ENCODE measurements around the gene SLC4A5. TPM values are rescaled to one million over a fixed set of nuclear protein-coding genes. Genes with fewer than 3 reads are reported as not detected.
A peak's percentile ranks its signal among the peaks of the same experiment; 100 is the strongest.

The SLC4A5 gene
- total RNA-seq (ENCODE audit: insufficient read depth, low replicate concordance): 3.6 TPM

DNA sequence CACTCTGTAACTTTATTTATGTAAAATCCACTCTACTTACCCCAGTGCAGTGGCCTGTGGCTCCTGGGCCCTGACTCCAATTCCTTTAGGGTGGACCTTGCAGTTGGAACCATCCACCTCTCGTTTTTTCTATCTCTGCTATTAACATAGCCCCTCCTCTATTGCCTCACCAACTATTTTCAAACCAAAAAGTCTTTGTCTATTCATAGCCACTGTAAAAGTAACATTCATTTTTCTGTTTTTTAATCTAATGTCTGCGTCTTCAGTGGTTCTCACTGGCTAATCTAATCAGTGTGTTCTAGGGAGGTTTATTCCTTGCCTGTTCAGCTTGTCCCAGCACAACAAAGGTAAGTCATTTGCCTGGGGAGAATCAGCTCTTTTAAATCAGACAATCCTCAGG, at the start of gene SLC4A5:
Gene SLC4A5, minus strand, starts transcription at position 101 of the 400 bp plus-strand sequence. CDS start 28,393 bp downstream, outside the sequence.
- no peak for DNase-seq (ENCODE audit: low spot score)

GRCh38 chr2:74392449-74392743, 49.2 kb upstream of the SLC4A5 start:
- no peak for DNase-seq (ENCODE audit: low spot score)

GRCh38 chr2:74391580-74392448, 48.6 kb upstream of the SLC4A5 start:
- peak; percentile 93 for DNase-seq (ENCODE audit: low spot score)

DNA sequence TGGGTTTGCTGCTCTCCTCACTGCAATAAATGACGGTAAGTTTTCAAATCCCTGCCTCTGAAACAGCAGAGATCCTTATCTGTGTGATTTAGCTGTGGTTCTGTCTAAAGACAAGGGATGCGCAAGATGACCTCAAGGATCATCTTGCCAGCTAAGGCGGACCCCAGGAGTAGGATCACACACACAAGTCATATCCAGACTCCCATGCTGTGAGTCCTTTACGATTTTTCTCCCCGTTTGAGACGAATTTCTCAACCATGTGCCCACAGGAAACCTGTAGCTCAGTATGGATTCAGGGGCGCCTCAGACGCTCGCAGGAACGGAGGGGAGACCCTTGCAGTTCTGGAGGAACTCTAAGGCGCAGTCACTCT, 48.0 kb upstream of the SLC4A5 start:
- DNase-seq (ENCODE audit: low spot score): peak; percentile 30

DNA sequence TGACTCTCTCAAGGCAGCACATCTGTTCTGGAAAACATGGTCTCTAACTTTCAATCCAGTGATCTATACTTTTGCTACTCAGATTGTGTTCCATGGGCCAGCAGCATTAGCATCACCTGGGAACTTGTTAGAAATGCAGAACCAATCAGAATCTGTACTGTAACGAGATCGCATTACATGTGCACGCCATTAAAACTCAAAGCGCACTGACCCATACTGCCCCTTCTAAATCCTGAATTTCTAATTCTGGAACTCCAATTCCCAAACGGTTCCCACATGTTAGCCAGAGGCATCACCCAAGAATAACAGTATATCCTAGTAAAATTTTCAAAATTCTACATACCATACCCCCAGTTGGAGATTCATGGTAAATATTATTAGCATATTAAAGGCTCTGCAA, 47.4 kb upstream of the SLC4A5 start:
- DNase-seq (ENCODE audit: low spot score): no peak

DNA sequence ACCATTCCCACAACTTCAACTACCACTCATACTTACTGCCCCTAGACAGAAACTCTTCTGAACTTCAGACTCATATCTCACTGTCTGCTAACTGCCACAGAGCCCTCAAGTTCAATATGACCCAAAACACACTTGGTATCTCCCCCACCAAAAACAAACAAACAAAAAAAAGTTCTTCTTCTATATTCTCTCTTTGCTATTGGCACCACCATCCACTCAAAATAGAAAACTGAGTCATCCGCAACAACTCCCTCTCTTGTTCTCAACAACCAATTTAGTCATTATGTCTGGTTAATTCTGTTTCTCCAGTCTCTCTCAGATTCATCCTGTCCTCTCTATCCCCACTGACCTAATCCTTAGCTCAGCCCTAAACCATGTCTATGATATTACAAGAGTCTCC, 44.1 kb upstream of the SLC4A5 start:
- no peak for DNase-seq (ENCODE audit: low spot score)

GRCh38 chr2:74385396-74385795, 42.2 kb upstream of the SLC4A5 start:
- no peak for DNase-seq (ENCODE audit: low spot score)

DNA sequence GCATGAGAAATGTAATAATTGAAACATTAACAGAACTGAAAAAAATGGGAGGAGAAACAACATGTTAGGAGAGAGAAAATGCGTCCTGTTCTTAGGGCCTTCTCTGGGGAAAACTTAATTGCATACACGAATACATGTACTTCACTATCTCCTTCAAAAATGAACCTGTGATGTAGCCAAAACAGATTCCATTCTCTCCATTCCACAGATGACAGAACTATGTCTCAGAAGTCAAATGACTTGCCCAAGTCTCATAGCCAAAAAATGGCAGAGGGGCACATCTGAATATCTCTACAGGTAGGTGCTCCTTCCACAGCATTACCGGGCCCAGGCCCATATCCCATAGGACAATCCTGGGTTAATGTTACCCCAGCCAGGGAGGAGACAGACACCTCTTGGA, 40.8 kb upstream of the SLC4A5 start:
- no peak for DNase-seq (ENCODE audit: low spot score)

DNA sequence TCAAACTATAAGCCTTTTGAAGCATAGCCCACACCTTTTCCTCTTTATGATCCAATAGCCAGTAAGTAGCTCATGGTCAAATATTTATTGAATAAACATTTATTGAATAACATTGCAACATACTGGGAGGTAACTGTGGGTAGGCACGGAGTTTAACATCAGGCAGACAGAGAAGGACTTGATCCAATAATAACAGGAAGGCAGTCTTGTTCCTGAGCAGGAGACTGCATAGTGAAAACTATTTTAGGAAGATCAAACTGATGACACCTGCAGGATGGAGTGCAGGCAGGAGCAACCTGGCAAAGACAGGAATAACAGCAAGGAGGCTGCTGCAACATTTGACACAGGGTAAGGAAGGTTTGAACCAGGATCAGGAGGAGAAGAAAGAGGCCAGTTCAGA, 40.0 kb upstream of the SLC4A5 start:
- DNase-seq (ENCODE audit: low spot score): no peak

DNA sequence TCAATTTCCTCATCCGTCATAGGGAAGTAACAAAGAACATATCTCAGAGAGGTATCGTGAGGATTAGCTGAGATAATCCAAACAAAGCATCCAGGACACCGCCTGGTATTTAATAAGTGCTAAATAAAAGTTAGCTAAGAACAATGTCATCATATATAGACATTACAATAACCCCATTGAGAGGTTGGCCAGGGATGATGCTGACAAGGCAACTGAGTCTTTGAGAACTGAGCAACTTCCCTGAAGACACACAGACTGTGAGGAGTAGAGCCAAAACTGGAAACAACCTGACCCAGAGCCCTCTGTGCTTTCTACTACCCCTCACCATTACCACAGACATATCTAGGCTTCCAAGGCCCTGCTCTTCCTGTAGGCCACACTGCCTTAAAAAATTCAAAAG, 38.5 kb upstream of the SLC4A5 start:
- no peak for DNase-seq (ENCODE audit: low spot score)

GRCh38 chr2:74379851-74380789, 36.9 kb upstream of the SLC4A5 start, which contains the start of gene DCTN1:
Gene DCTN1, minus strand, starts transcription at chr2:74380311. Its CDS starts 274 bp downstream, at chr2:74380037.
- peak; percentile 73 for DNase-seq (ENCODE audit: low spot score)

GRCh38 chr2:74378007-74378406, 34.8 kb upstream of the SLC4A5 start:
- DNase-seq (ENCODE audit: low spot score): no peak

DNA sequence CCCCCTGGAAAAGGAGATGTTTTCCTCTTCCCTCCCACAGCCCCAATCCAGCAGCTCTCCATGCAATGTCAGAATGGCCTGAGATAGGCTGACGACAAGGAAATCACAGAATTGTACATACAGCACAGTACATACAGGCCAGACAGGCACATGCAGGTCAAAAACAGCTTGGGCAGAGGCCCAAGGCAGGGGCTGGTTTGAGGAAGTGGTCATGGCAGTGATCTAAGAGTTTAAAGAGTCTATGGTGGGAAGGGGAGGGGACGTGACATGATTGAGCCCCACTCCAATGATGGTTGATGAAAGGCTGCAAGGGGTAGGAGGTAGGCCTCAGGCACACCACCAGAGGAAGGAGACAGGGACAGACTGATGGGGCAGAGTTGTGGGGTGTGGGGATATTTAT, 32.6 kb upstream of the SLC4A5 start:
- DNase-seq (ENCODE audit: low spot score): no peak

- peak; percentile 85 for DNase-seq (ENCODE audit: low spot score)
Measured at GRCh38 chr2:74374509-74375205, 31.4 kb upstream of the SLC4A5 start.

- no peak for DNase-seq (ENCODE audit: low spot score)
Measured at GRCh38 chr2:74373985-74374384, 30.8 kb upstream of the SLC4A5 start.

DNA sequence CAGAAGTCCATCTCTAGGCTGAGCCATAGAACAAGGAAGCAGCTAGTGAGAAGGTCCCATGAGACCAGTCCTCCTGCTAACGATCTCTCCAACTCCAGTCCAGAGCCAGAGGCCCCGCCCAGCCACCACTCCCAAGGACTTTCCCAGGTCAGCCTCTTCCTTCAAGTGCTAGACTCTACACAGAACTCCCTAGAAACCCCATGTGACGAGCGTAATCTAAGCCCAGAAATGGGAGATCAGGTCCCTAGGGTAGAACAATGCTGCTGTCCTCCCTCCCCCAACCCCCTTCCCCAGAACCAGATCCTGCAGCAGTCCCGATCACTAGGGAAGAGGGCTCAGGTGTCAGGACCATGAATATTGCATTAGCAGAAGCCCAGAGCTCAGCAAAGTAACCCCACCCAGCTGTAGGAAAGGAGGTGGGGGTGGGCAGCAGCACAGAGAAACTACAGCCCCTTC, 30.0 kb upstream of the SLC4A5 start:
- no peak for DNase-seq (ENCODE audit: low spot score)

- no peak for DNase-seq (ENCODE audit: low spot score)
Measured at GRCh38 chr2:74372674-74373073, 29.5 kb upstream of the SLC4A5 start.

DNA sequence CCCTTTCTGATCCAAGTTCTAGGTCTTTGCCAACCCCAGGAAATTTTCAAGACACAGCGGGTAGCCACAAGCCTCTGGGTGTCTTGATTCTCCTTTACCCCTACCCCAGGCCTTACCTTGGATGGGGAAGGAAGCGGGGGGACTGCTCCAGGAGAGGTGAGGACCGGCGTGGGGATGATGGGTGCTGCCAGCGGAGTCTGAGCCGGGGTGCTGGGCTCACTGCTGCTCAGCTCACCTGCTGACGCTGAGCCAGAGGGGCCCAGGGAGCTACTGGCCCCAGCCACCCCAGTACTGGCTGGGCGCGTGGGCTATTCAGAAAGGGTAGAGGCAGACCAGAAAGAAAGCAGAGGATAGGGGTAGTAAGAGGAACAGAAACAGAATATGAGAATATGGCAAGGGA, 28.2 kb upstream of the SLC4A5 start:
- no peak for DNase-seq (ENCODE audit: low spot score)

- no peak for DNase-seq (ENCODE audit: low spot score)
Measured at GRCh38 chr2:74369976-74370375, 26.8 kb upstream of the SLC4A5 start.

- DNase-seq (ENCODE audit: low spot score): no peak
Measured at GRCh38 chr2:74368499-74368898, 25.3 kb upstream of the SLC4A5 start.

- no peak for DNase-seq (ENCODE audit: low spot score)
Measured at GRCh38 chr2:74367789-74368188, 24.6 kb upstream of the SLC4A5 start.

GRCh38 chr2:74366036-74366435, 22.8 kb upstream of the SLC4A5 start:
- no peak for DNase-seq (ENCODE audit: low spot score)

Data from umbilical cord (tissue), 2 donors.